AG04450 (cell line): ENCODE data around the gene CD163L1. TPM values are rescaled to one million over a fixed set of nuclear protein-coding genes. Genes with fewer than 3 reads are reported as not detected.

Experiments used
- CTCF ChIA-PET: fragments of 300-600, 350-600 bp; formaldehyde crosslinking; extraction: SDS; loops from one replicate; lab custom pipeline; 2022; ENCODE audit warnings: antibody characterized with exemption, inconsistent platforms; lab: Charles Lee
- POLR2A ChIA-PET: fragments of 350-600 bp; formaldehyde crosslinking; extraction: SDS; loops from one replicate; lab custom pipeline; 2021; ENCODE audit warnings: antibody characterized with exemption, inconsistent platforms; lab: Yijun Ruan, JAX
- DNase-seq: peaks from one replicate; pipeline ENCODE4 v3.0.0-alpha.2; 2011; ENCODE audit warnings: low read depth, low spot score
- H3K27ac ChIP-seq: one replicate; pipeline ENCODE4 v1.5.1; 2012; ENCODE audit warnings: low read depth, low read length, control low read depth
- H3K27me3 ChIP-seq: one replicate; pipeline ENCODE4 v1.6.0; 2012; ENCODE audit warnings: low read length; ENCODE audit not compliant: control insufficient read depth, insufficient read depth
- H3K4me3 ChIP-seq: 2 replicates; pipeline ENCODE4 v1.5.1; 2011; ENCODE audit warnings: mild to moderate bottlenecking, low read depth, low read length, control low read depth
- H3K9me3 ChIP-seq: 2 replicates; pipeline ENCODE4 v1.5.1; 2012; ENCODE audit warnings: low read length; ENCODE audit not compliant: control insufficient read depth, insufficient read depth
- polyA plus RNA-seq: library from polyadenylated mRNA; depleted of rRNA; stranded (reverse); fragments of >200 nt; gene quantifications from 2 replicates; pipeline ENCODE4 v1.2.3, GENCODE V29; 2011
- TF ChIP-seq, protein P1 (sequence below): IDR thresholded peaks from 2 replicates; pipeline ENCODE4 v1.5.1; 2011; ENCODE audit warnings: low read depth, low read length, control low read depth, inconsistent platforms

Gene CD163L1
- polyA plus RNA-seq, 1 experiment, result 0.82 TPM

DNA sequence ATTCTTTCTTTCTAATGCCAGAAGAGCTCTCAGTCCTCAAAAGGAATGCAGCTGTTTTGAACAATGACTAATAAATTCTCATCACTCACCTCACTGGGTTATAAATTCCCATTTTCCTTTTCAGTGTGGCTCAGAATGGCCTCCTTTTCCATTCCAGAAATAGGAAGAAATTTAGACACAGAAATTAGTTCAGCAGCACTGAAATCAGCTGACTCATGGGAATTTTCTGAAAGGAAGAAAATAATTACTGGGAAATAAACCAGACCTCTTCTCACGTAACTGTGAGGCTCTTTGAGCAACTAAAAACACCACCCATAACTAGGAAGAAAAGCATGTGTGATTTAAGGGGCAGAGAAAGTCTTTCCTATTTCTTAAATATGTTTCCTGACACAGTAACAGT, 35.8 kb upstream of the CD163L1 start:
- Histone ChIP-seq H3K27me3 (no peaks in the 10 kb centered on the region), H3K4me3 (no peak overlapping the region), H3K9me3 (no peaks in the 10 kb centered on the region), H3K27ac (no peak overlapping the region)
- ChIA-PET POLR2A (no interaction called here), CTCF (interaction anchor here (2.5 kb wide), 1 partner anchor 19 kb away, joined by 12 read pairs; no protein-coding TSS in a partner anchor)
- TF ChIP-seq, protein P1, sequence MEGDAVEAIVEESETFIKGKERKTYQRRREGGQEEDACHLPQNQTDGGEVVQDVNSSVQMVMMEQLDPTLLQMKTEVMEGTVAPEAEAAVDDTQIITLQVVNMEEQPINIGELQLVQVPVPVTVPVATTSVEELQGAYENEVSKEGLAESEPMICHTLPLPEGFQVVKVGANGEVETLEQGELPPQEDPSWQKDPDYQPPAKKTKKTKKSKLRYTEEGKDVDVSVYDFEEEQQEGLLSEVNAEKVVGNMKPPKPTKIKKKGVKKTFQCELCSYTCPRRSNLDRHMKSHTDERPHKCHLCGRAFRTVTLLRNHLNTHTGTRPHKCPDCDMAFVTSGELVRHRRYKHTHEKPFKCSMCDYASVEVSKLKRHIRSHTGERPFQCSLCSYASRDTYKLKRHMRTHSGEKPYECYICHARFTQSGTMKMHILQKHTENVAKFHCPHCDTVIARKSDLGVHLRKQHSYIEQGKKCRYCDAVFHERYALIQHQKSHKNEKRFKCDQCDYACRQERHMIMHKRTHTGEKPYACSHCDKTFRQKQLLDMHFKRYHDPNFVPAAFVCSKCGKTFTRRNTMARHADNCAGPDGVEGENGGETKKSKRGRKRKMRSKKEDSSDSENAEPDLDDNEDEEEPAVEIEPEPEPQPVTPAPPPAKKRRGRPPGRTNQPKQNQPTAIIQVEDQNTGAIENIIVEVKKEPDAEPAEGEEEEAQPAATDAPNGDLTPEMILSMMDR, result no peak
- DNase-seq, result no peak

DNA sequence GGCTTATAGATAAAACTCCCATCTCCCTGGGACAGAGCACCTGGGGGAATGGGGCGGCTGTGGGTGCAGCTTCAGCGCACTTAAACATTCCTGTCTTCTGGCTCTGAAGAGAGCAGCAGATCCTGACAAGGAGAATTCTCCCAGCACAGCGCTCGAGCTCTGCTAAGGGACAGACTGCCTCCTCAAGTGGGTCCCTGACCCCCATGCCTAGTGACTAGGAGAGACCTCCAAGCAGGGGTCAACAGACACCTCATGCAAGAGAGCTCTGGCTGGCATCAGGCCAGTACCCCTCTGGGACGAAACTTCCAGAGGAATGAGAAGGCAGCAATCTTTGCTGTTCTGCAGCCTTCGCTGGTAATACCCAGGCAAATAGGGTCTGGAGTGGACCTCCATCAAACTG, 28.1 kb upstream of the CD163L1 start:
- TF ChIP-seq, protein P1, result no peak
- Histone ChIP-seq H3K9me3 (no peaks in the 10 kb centered on the region), H3K4me3 (no peak overlapping the region), H3K27me3 (no peaks in the 10 kb centered on the region), H3K27ac (no peak overlapping the region)
- no peak for DNase-seq
- ChIA-PET CTCF (interaction anchor here (1.4 kb wide), 1 partner anchor 11 kb away, joined by 5 read pairs; no protein-coding TSS in a partner anchor), POLR2A (no interaction called here)

DNA sequence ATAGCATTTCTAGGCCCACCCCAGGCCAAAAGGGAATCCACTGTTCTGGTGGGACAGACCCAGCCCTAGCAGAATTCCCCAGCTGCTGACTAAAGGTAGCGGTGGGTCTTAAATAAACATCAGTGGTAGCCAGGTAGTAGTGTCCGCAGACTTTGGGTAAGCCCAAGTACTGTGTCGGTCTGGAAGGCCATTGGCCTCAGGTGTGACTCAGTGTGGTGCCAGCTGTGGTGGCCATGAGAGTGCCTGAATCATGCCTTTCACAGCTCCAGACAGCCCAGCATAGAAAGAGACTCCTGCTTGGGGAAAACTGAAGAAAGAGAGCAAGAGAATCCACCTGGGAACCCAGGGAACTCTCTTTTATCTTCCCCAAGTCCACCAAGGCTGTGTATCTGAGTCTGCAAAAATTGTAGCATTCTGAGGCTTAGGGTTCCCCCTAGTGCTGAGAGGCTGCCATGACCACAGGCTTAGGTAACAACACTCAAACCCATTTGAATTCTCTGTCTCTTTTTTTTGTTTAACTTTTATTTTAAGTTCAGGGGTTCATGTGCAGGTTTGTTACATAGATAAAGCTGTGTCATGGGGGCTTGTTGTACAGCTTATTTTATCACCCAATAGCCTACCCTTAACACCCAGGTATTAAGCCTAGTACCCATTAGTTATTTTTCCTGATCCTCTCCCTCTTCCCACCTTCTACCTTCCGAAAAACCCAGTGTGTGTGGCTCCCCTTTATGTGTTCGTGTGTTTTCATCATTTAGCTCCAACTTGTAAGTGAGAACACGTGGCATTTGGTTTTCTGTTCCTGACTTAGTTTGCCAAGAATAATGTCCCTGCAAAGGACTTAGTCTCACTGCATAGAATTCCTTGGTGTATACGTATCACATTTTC, 16.7 kb upstream of the CD163L1 start:
- Histone ChIP-seq H3K27ac (no peak overlapping the region), H3K27me3 (no peaks in the 10 kb centered on the region), H3K4me3 (no peak overlapping the region), H3K9me3 (no peaks in the 10 kb centered on the region)
- ChIA-PET POLR2A (no interaction called here), CTCF (interaction anchor here (0.5 to 4.8 kb wide), 47 partner anchors 8 to 1471 kb away, joined by 3 to 96 read pairs (median 4); partner anchors contain the start of gene C1S)
- DNase-seq, result no peak
- TF ChIP-seq, protein P1, result peak; percentile 98

DNA sequence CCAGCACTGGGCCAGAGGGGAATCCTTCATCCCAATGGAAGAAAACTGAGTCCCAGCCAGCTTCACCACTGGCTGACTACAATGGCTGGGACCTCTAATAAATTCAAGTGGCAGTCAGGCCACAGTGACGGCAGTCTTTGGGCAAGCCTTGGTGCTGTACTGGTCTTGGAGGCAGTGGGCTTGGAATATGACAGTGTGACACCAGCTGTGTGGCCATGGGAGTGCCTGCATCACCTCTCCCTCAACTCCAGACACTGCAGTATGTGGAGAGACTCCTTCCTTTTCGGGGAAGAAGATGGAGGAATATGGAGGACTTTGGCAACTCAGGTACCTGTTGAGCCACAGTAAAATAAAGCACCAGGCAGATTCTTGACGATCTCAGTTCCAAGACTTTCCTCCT, 16.0 kb upstream of the CD163L1 start:
- ChIA-PET CTCF (interaction anchor here (0.6 to 4.8 kb wide), 19 partner anchors 10 to 1470 kb away, joined by 3 to 96 read pairs (median 5); partner anchors contain the start of gene C1S), POLR2A (no interaction called here)
- Histone ChIP-seq H3K9me3 (no peaks in the 10 kb centered on the region), H3K4me3 (no peak overlapping the region), H3K27ac (no peak overlapping the region), H3K27me3 (no peaks in the 10 kb centered on the region)
- DNase-seq, result no peak
- TF ChIP-seq, protein P1, result no peak

- ChIA-PET CTCF (interaction anchor here (1.7 kb wide), 1 partner anchor 9 kb away, joined by 5 read pairs; no protein-coding TSS in a partner anchor), POLR2A (no interaction called here)
- TF ChIP-seq, protein P1, result no peak
- Histone ChIP-seq H3K4me3 (no peak overlapping the region), H3K27ac (no peak overlapping the region), H3K9me3 (no peaks in the 10 kb centered on the region), H3K27me3 (peaks cover 5% of the 10 kb centered on the region)
- no peak for DNase-seq
Measured at GRCh38 chr12:7451756-7452155, 7.8 kb upstream of the CD163L1 start.
